Left forelimb (tissue), 1 donor: ENCODE results near the gene BCL11A.

ENCODE experiments used
- DNase-seq: peaks from one replicate; pipeline ENCODE4 v3.0.0-alpha.2; 2018; ENCODE audit warnings: low spot score

The BCL11A gene

GRCh38 chr2:60505880-60506260 lies 47.6 kb downstream of the BCL11A start:
- no peak for DNase-seq

GRCh38 chr2:60505240-60505879 lies 48.1 kb downstream of the BCL11A start:
- DNase-seq: no peak

GRCh38 chr2:60504049-60504448 lies 49.4 kb downstream of the BCL11A start:
- DNase-seq: no peak

- no peak for DNase-seq
Measured at GRCh38 chr2:60502144-60502543, 51.3 kb downstream of the BCL11A start.

GRCh38 chr2:60500861-60501260 lies 52.6 kb downstream of the BCL11A start:
- no peak for DNase-seq

GRCh38 chr2:60499651-60500265 lies 53.7 kb downstream of the BCL11A start:
- no peak for DNase-seq

GRCh38 chr2:60498816-60499429 lies 54.5 kb downstream of the BCL11A start:
- DNase-seq: no peak

- DNase-seq: no peak
Measured at GRCh38 chr2:60498127-60498815, 55.2 kb downstream of the BCL11A start.

GRCh38 chr2:60497500-60497899 lies 56.0 kb downstream of the BCL11A start:
- no peak for DNase-seq

- DNase-seq: no peak
Measured at GRCh38 chr2:60496956-60497355, 56.5 kb downstream of the BCL11A start.

- DNase-seq: no peak
Measured at GRCh38 chr2:60496475-60496874, 57.0 kb downstream of the BCL11A start.

- DNase-seq: no peak
Measured at GRCh38 chr2:60495041-60495625, 58.3 kb downstream of the BCL11A start.

- no peak for DNase-seq
Measured at GRCh38 chr2:60493804-60494387, 59.6 kb downstream of the BCL11A start.

GRCh38 chr2:60492548-60492947 lies 60.9 kb downstream of the BCL11A start:
- no peak for DNase-seq

GRCh38 chr2:60490848-60491247 lies 62.6 kb downstream of the BCL11A start:
- no peak for DNase-seq

GRCh38 chr2:60490441-60490840 lies 63.0 kb downstream of the BCL11A start:
- DNase-seq: no peak

- DNase-seq: no peak
Measured at GRCh38 chr2:60489289-60489688, 64.2 kb downstream of the BCL11A start.

- no peak for DNase-seq
Measured at GRCh38 chr2:60488291-60488690, 65.2 kb downstream of the BCL11A start.

- no peak for DNase-seq
Measured at GRCh38 chr2:60487174-60487573, 66.3 kb downstream of the BCL11A start.

GRCh38 chr2:60486551-60486950 lies 66.9 kb downstream of the BCL11A start:
- DNase-seq: no peak

- DNase-seq: no peak
Measured at GRCh38 chr2:60486067-60486466, 67.4 kb downstream of the BCL11A start.

GRCh38 chr2:60485550-60485949 lies 67.9 kb downstream of the BCL11A start:
- no peak for DNase-seq
